OCI-LY7 (cell line): Measurements from ENCODE around the gene SNAPC4.

Experiments used
- CTCF ChIP-seq: fragments of 200-600 bp; sonication (generic); conservative IDR thresholded peaks from 2 replicates; pipeline ENCODE4 v1.5.1; 2014; ENCODE audit warnings: mild to moderate bottlenecking, antibody characterized with exemption, low read length, moderate library complexity, mixed read lengths
- EZH2phosphoT487 ChIP-seq: fragments of 200-600 bp; sonication (generic); IDR thresholded peaks from 2 replicates; pipeline ENCODE4 v1.6.1; 2018; ENCODE audit warnings: low read depth, borderline replicate concordance, mild to moderate bottlenecking, mixed run types, antibody characterized with exemption, low read length, moderate library complexity, mixed read lengths

GRCh38 chr9:136373300-136374182, 26.4 kb downstream of the SNAPC4 start, which contains the start of gene CARD9:
- no peak for TF ChIP-seq CTCF
- TF ChIP-seq EZH2phosphoT487 = no peak
